ENCODE data around the gene SLC30A1.
"Not testable (repeated sequence)": the region's sequence is repeated elsewhere in the genome, so short reads cannot be mapped to it uniquely, and the experiment has no call there.

GRCh38 chr1:211570378-211570777 lies 8.6 kb downstream of the SLC30A1 start:
- not testable (repeated sequence) for TF ChIP-seq CTCF, EZH2, EZH2phosphoT487 (IDR thresholded peaks at IDR 0.05)
